Renal cortical epithelial cell (primary cell): ENCODE data around the gene ALDH7A1. TPM values are rescaled to one million over a fixed set of nuclear protein-coding genes. Genes with fewer than 3 reads are reported as not detected.
"Not testable (repeated sequence)": the region's sequence is repeated elsewhere in the genome, so short reads cannot be mapped to it uniquely, and the experiment has no call there.

ENCODE experiments used
- DNase-seq: peaks from one replicate; pipeline ENCODE4 v3.0.0-alpha.2; 2011; ENCODE audit warnings: low read depth
- total RNA-seq: library from RNA; depleted of rRNA; stranded (reverse); fragments of >200 nt; gene quantifications from 2 replicates; pipeline ENCODE4 v1.2.3, GENCODE V29; 2014

ALDH7A1 gene
- total RNA-seq: 29.7 and 58.8 TPM in 2 replicates

DNA sequence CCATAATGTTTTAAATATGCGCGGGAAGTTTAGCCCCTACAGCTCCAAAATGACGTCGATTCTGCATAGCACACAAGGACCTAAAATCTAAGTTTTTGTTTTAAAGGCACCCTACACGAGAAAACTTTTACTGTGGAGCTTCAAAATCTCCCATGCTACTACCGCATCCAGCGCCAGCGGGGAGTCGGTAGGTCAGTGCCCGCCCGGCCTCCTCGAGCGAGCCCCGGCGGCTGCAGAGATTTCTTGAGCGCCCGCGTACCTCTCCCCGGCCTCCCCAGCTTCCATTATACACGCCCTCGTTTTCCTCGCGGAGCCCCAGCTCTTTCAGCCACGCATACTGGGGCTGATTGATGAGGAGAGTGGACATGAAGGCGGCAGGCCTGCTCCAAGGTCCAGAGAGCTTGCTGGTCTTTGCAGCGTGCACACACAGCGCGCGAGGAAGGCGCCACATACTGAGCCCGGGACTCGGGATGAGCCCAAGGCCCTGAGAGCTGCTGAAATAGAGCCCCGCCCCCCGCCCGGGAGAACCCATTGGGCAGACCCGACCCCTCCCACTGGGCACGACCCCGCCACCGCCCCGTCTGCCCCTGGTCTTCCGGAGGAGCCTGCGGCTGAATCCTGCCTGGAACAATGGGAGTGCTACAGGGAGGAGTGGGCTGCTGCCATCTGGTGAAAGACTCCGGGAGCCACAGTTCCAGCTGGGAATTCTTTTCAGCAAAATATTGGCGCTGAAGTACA lies at the start of gene ALDH7A1:
ALDH7A1 (minus strand) TSS at position 472 of the 738 bp plus-strand sequence; CDS start at position 451, 21 bp downstream.
- DNase-seq: peak; percentile 86

DNA sequence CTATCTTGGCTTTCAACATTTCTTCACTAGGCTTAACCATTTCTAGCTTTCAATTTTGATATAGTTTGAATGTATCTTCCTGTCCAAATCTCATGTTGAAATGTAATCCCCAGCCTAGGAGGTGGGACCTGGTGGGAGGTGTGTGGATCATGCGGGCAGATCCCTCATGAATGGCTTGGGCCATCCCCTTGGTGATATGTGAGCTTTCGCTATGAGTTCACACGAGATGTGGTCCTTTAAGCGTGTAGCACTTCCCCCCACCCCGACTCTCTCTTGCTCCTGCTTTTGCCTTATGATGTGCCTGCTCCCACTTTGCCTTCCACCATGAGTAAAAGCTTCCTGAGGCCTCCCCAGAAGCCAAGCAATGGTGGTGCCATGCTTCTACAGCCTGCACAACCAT lies 46.4 kb upstream of the ALDH7A1 start:
- DNase-seq: no peak

DNA sequence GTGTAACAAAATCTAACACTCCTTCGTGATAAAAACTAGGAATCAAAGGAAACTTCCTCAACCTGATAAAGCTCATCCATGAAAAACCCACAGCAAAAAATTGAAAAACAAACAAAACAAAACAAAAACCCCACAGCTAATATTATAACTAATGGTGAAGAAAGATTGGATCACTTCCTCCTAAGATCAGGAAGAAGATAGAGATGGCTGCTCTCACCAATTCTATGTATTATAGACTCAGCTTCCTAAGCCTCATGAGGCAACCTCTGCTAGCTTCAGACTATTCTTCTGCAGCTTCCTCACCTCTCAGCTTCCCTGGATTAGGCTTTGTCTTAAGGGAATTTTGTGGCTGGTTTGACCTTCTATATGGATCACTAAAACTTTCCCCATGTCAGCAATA lies 45.8 kb upstream of the ALDH7A1 start:
- DNase-seq: no peak

DNA sequence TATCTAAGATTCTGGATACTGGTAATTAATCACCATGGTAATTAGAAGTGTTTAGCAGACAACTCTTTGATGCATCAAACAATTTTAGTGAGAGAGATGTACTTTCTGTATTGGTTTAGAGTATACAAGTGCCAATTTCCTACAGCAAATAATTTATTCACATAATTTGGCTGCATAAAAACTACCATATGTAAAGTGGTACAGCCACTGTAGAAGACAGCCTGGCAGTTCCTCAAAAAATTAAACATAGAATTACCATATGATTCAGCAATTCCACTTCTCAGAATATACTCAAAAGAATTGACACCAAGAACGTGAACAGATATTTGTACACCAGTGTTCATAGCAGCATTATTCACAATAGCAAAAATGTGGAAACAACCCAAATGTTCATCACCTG lies 41.9 kb upstream of the ALDH7A1 start:
- DNase-seq: no peak

DNA sequence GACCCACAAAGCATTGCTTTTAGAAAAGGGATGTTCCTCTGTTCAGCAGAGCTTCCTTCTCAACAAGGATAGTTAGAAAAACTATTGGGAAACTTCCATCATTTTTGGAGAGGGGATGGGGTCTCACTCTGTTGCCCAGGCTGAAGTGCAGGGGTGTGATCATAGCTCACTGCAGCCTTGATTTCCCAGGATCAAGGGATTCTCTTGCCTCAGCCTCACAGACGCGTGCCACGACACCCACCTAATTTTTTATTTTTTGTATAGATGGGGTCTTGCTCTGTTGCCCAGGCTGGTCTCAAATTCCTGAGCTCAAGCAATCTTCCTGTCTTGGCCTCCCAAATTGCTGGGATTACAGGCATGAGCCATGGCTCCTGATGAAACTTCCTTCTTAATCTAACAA lies 40.6 kb upstream of the ALDH7A1 start:
- no peak for DNase-seq

DNA sequence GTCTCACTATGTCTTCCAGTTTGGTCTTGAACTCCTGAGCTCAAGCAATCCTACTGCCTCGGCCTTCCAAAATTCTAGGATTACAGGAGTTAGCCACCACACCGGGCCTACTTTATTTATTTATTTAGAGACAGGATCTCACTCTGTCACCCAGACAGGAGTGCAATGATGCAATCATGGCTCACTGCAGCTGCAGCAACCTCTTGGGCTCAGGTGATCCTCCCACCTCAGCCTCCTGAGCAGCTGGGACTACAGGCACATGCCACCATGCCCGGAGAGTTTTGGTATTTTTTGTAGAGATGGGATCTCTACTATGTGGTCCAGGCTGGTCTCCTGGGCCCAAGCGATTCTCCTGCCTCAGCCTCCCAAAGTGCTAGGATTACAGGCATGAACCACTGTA lies 38.5 kb upstream of the ALDH7A1 start:
- no peak for DNase-seq

DNA sequence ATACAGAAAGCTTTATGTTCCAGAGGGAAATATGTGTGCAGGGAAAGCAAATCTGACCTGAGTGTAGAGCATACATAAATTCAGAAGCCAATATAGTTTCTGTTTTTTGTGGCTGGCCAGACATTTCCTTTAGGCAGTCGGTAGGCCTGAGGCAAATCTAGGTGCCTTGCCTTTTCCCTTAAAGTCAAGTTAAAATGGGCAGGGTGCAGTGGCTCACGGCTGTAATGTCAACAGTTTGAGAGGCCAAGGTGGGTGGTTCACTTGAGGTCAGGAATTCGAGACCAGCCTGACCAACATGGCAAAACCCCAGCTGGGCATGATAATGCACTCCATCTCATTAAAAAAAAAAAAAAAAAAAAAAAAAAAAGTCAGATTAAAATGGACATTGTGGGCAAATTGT lies 36.9 kb upstream of the ALDH7A1 start:
- DNase-seq: no peak

DNA sequence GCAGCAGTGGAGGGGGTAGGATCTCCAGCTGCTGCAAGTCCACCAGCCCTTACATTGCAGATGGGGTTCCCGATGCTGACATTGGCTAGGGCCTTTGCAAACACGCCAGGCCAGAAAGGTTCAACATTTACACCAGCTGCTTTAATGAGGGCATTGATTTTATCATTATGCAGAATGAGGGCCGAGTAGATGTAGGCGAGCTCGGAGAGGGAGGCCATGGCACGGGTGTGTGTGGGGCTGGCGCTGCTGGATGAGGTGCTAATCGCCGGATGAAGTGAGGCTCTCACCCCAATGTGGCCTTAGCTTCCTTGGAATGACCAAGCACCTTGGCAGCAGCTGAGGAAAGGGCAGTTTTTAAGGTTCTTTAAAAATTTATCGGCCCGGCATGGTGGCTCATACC lies 33.1 kb upstream of the ALDH7A1 start:
- DNase-seq: no peak

DNA sequence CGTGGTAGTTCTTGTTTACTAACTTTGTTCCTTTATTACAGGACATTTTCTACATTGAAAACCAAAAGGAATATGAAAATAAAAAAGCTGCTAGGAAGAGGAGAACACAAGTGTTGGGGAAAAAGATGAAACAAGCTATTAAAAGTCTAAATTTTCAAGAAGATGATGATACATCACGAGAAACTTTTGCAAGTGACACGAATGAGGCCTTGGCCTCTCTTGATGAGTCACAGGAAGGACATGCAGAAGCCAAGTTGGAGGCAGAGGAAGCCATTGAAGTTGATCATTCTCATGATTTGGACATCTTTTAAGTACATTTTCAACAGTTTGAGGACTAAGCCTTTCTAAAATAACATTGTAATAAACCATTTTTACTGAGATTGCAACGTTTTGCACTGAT lies 29.5 kb upstream of the ALDH7A1 start:
- peak; percentile 92 for DNase-seq

DNA sequence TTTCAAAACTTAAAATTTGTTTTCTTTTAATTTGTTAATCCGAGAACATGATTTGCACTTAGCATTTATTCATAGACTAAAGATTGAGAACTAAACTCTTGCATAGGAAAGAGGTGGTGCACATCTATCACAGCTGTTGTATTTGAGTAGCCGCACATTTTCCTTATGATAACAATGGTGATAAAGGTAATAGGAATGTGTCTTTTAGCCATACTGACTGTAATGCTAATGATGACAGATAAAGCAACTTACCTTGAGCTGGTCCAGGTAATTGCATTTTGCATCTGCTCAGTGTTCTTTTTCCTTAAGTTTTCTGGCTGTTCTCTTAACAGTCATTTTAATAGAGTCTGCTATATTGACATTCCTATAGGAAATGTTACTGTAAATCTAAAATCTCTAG lies 24.8 kb upstream of the ALDH7A1 start:
- no peak for DNase-seq

DNA sequence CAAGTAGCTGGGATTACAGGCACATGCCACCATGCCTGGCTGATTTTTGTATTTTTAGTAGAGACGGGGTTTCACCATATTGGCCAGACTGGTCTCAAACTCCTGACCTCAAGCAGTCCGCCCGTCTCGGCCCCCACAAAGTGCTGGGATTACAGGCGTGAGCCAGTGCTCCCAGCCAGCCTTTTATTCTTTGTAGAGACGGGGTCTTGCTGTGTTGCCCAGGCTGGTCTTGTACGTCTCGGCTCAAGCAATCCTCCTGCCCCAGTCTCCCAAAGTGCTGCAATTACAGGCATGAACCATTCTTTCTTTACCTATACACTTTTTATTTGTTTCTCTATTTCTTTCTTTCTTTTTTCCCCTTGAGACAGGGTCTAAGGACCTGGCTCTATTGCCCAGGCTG lies 22.6 kb upstream of the ALDH7A1 start:
- DNase-seq: not testable (repeated sequence)

DNA sequence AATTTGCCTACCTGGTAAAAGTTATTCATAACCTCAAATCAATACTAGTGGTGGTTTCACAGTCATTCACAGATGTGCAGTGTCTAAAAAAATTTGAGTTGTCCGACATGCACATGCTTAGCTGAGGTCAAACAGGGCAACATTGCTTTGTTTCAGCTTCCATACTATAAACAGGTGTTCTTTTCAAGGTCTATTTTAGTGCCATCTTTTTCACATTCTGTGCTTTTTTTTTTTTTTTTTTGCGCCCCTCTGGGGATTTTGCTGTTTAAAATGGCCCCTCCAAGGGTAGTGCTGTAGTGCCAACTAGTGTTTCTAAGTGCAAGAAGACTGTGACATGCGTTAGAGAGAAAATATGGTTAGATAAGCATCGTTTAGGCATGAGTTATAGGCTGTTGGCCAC lies 20.3 kb upstream of the ALDH7A1 start:
- no peak for DNase-seq

DNA sequence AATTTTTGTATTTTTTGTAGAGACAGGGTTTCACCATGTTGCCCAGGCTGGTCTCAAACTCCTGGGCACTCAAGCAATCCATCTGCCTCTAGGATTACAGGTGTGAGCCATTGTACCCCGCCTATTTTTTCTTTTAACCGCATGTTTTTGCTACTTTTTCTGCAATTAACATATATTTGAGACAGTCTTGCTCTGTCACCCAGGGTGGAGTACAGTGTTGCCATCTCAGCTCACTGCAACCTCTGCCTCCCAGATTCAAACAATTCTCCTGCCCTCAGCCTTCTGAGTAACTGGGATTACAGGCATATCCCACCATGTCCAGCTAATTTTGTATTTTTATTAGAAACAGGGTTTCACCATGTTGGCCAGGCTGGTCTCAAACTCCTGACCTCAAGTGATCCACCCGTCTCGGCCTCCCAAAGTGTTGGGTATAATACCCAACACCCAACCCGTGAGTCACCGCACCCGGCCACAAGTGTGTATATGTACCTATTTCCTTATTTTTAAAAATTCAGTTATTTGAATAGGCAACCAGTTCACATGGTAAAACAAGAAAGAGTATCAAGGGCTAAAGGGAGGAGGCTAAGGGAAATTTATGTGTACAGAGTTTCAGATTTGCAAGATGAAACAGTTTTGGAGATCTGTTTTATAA lies 19.0 kb upstream of the ALDH7A1 start:
- no peak for DNase-seq

DNA sequence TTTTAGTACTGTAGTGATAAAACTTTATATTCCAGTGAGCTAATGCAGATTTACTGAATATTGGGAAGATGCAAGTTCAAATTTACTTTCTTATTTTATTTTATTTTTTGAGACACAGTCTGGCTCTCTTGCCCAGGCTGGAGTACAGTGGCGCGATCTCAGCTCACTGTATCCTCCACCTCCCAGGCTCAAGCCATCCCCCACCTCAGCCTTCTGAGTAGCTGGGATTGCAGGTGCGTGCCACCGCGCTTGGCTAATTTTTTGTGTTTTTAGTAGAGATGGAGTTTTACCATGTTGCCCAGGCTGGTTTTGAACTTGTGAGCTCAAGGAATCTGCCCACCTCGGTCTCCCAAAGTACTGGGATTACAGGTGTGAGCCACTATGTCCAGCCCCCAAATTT lies 15.6 kb upstream of the ALDH7A1 start:
- DNase-seq: no peak

DNA sequence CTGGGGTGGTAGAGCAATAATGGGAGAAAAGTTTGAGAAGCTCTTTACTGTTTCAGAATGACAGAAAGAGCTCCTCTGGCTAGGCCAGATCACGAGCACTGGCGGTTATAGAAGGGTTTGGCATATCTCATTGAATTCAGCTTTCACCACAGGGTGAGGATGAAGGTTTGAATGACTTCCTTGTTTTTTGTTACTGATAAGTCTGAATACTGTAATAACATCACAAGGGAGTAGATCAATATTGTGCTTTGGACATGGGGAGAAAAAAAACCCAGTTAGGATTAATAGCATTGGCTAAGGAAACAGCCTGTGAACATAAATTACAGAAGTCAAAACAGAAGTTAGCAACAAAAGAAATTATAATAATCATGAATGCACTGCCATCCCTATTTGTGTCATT lies 15.1 kb upstream of the ALDH7A1 start:
- no peak for DNase-seq

DNA sequence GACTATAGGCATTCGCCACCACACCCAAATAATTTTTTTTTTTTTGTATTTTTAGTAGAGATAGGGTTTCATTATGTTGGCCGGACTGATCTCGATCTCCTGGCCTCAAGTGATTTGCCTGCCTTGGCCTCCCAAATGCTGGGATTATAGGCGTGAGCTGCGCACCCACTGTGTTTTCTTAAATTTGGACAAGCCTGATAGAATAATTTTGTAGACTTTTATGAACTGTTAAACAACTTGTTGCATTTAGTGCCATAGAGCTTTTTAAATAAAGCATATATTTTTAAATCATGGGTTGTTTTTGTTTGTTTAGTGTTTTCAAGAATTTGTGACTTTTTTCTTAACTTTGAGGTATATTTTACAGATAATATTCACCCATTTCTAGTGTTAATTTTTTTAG lies 10.5 kb upstream of the ALDH7A1 start:
- DNase-seq: no peak

DNA sequence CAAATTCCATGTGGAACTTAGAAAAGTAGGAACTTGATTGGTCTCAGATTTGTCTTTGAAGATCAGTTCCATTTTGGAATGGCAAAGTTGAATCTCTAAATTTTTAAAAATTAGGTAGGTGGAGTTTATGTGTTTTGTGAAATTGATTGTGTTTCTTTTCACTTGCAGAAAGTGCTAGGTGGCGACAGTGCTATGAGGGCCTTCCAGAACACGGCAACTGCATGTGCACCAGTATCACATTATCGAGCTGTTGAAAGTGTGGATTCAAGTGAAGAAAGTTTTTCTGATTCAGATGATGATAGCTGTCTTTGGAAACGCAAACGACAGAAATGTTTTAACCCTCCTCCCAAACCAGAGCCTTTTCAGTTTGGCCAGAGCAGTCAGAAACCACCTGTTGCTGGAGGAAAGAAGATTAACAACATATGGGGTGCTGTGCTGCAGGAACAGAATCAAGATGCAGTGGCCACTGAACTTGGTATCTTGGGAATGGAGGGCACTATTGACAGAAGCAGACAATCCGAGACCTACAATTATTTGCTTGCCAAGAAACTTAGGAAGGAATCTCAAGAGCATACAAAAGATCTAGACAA lies 8.5 kb upstream of the ALDH7A1 start:
- no peak for DNase-seq

DNA sequence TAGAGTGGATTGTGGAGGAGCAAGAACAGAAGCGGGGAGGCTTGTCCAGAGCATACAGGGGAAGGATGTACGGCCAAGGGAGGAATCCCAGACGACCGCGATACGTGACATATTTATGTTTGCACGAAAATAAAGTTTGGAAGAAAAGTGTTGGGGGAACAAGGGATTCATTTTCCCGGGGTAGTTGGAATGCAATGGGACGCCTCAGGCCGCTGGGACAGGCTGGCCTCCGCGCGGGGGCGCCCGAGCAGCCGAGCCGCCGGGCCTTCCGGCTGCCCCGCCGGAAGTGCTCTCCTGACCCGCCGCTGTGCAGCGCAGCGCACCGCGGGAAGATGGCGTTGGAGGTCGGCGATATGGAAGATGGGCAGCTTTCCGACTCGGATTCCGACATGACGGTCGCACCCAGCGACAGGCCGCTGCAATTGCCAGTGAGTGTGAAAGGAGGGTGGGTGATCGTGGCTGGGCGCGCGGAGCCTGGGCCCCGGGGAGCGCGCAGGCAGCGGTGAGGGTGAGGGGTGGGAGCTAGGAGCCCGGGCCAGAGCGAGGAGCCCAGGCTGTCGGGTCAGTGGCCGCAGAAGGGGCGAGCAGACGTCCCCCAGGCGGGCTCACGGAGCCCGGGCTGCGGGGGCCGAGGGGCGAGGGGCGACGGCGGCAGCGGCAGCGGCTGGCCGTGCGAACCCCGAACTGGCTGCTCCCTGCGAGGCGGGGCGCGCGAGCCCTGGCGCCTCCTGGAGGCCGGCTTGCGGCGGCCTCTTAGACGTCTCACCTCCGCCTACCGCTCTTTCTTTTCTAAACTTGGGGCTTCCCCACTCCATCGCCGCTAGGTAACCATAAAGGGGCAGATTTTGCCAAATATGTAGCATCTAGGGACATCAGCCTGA lies 5.9 kb upstream of the ALDH7A1 start, which contains the start of gene PHAX:
PHAX (plus strand) TSS at position 317 of the 881 bp plus-strand sequence; CDS start at position 333, 16 bp downstream.
- DNase-seq: peak; percentile 47

DNA sequence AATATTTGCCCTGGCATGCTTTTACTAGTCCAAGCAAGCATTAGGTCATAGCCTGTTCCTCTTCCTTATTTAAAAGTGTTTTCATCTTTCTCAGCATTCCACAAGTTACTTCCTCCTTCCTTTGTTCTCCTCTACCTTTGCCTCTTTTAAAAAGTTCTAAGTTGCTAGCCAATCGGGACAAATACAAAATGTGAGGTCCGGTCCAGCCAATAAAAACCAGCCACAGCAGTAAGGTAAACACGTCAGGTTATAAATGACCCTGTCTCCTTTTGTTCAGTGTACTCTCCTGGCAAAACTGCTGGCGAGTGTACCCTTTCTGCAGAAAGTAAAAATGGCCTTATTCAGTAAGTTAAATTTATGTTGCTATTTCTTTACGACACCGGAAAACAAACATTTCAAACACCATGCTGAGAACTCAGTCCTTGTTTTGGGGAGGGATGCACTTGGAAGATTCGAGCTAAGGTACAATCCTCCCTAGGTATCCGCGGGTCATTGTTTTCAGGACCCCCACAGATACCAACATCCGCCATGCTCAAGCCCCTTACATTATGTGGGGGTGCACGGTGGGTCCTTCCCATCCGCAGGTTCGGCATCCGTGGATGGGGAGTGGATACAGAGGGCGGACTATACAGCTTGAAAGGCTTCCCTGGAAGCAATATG lies 5.1 kb upstream of the ALDH7A1 start:
- DNase-seq: not testable (repeated sequence)

DNA sequence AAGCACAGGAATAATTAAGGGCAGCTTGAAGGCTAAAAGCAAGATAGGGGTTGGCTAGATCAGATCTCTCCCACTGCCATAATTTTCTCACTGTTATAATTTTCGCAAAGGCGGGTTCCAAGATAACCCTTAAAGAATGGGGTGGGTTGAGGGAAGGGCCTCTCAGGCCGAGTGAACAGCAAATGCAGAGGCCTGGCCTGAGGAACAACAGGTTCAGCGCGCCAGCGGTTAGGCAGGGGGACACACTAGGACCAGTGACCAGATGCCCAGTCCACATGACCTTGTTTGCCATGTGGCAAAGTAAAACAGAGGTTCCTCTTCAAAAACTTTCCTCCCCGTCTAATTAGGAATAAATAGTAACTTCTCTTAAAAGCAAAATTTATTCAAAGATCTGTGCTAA lies 4.5 kb upstream of the ALDH7A1 start:
- DNase-seq: no peak

DNA sequence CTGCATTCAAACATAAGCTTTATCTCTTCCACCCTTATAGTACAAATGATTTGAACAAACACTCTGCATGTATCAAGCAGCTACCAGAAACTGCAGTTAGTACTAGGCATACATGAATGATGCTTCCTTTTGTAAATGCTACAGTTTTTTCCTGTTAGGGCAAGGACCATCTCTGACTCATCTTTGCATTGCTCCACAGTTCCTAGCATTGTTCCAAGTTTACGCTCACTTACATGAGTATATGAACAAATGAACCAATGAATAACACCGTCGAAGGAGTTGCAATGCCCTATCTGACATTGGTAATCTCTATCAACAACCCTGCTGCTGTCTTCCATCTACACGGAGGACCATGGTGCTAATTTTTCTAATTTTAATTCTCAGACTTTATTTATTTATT lies 2.1 kb upstream of the ALDH7A1 start:
- DNase-seq: peak; percentile 64
